ENCODE results near the gene CTBP2.

The CTBP2 gene

GRCh38 chr10:125124115-125124487, 36.3 kb downstream of the CTBP2 start:
- Histone ChIP-seq H3K36me3 (ENCODE audit: control insufficient read depth, low read length) (no peaks in the 10 kb centered on the region), H3K4me1 (ENCODE audit: control insufficient read depth, low read length) (no peaks in the 10 kb centered on the region), H3K27me3 (ENCODE audit: control insufficient read depth, low read length) (no peaks in the 10 kb centered on the region), H3K9me3 (ENCODE audit: control insufficient read depth, insufficient read depth, low read length) (no peaks in the 10 kb centered on the region), H3K4me3 (ENCODE audit: low read length) (no peak overlapping the region), H3K79me2 (ENCODE audit: control insufficient read depth, low read length) (peaks cover 36% of the 10 kb centered on the region), H3K4me2 (ENCODE audit: low read length) (no peak overlapping the region), H3K27ac (ENCODE audit: low read depth, low read length) (no peak overlapping the region), H3F3A (ENCODE audit: control insufficient read depth, insufficient read depth) (no peaks in the 10 kb centered on the region), H3K9me2 (replicated peaks; ENCODE audit: control insufficient read depth, low read length) (no peaks in the 10 kb centered on the region), H4K20me1 (ENCODE audit: control insufficient read depth, insufficient read depth, low read depth, low read length) (peaks cover 8% of the 10 kb centered on the region; the same call in 1 of the 2 replicates)
- TF ChIP-seq EZH2phosphoT487 (IDR thresholded peaks at IDR 0.05; ENCODE audit: borderline replicate concordance, low read length) (no peak), CTCF (IDR thresholded peaks at IDR 0.05; ENCODE audit: low read depth, low read length, poor library complexity, severe bottlenecking) (no peak)

GRCh38 chr10:125123476-125124114, 36.8 kb downstream of the CTBP2 start:
- TF ChIP-seq EZH2phosphoT487 (IDR thresholded peaks at IDR 0.05; ENCODE audit: borderline replicate concordance, low read length) (no peak), CTCF (IDR thresholded peaks at IDR 0.05; ENCODE audit: low read depth, low read length, poor library complexity, severe bottlenecking) (no peak)
- H3K27me3 ChIP-seq (ENCODE audit: control insufficient read depth, low read length), result no peaks in the 10 kb centered on the region
- H3K9me2 ChIP-seq (replicated peaks; ENCODE audit: control insufficient read depth, low read length), result no peaks in the 10 kb centered on the region
- no peaks in the 10 kb centered on the region for H3K4me1 ChIP-seq (ENCODE audit: control insufficient read depth, low read length)
- H3K9me3 ChIP-seq (ENCODE audit: control insufficient read depth, insufficient read depth, low read length), result no peaks in the 10 kb centered on the region
- no peak overlapping the region for H3K4me2 ChIP-seq (ENCODE audit: low read length)
- H3K36me3 ChIP-seq (ENCODE audit: control insufficient read depth, low read length), result no peaks in the 10 kb centered on the region
- H3K27ac ChIP-seq (ENCODE audit: low read depth, low read length), result no peak overlapping the region
- H3K4me3 ChIP-seq (ENCODE audit: low read length), result no peak overlapping the region
- H4K20me1 ChIP-seq (ENCODE audit: control insufficient read depth, insufficient read depth, low read depth, low read length), result peaks cover 8% of the 10 kb centered on the region; the same call in 1 of the 2 replicates
- H3K79me2 ChIP-seq (ENCODE audit: control insufficient read depth, low read length), result peaks cover 36% of the 10 kb centered on the region
- H3F3A ChIP-seq (ENCODE audit: control insufficient read depth, insufficient read depth), result no peaks in the 10 kb centered on the region

GRCh38 chr10:125122566-125122965, 37.8 kb downstream of the CTBP2 start:
- Histone ChIP-seq H3K9me2 (replicated peaks; ENCODE audit: control insufficient read depth, low read length) (no peaks in the 10 kb centered on the region), H3K27me3 (ENCODE audit: control insufficient read depth, low read length) (no peaks in the 10 kb centered on the region), H3K4me3 (ENCODE audit: low read length) (no peak overlapping the region), H4K20me1 (ENCODE audit: control insufficient read depth, insufficient read depth, low read depth, low read length) (peaks cover 3% of the 10 kb centered on the region; the same call in 1 of the 2 replicates), H3K79me2 (ENCODE audit: control insufficient read depth, low read length) (peaks cover 31% of the 10 kb centered on the region), H3K36me3 (ENCODE audit: control insufficient read depth, low read length) (no peaks in the 10 kb centered on the region), H3K27ac (ENCODE audit: low read depth, low read length) (no peak overlapping the region), H3K4me1 (ENCODE audit: control insufficient read depth, low read length) (no peaks in the 10 kb centered on the region), H3F3A (ENCODE audit: control insufficient read depth, insufficient read depth) (no peaks in the 10 kb centered on the region), H3K9me3 (ENCODE audit: control insufficient read depth, insufficient read depth, low read length) (no peaks in the 10 kb centered on the region), H3K4me2 (ENCODE audit: low read length) (no peak overlapping the region)
- TF ChIP-seq EZH2phosphoT487 (IDR thresholded peaks at IDR 0.05; ENCODE audit: borderline replicate concordance, low read length) (no peak), CTCF (IDR thresholded peaks at IDR 0.05; ENCODE audit: low read depth, low read length, poor library complexity, severe bottlenecking) (no peak)
